ENCODE measurements around the gene SLC25A1. TPM values are rescaled to one million over a fixed set of nuclear protein-coding genes. Genes with fewer than 3 reads are reported as not detected.

Gene SLC25A1
- total and polyA plus RNA-seq, 2 of the 4 experiments (the other 2 are of a cell fraction): 41.0 to 56.5 TPM

GRCh38 chr22:19149047-19149883 lies 29.3 kb downstream of the SLC25A1 start:
- H2BK120ac ChIP-seq (ENCODE audit: low read depth, low read length): no peak overlapping the region
- no peaks in the 10 kb centered on the region for H3K4me1 ChIP-seq (ENCODE audit: control insufficient read depth, insufficient read depth, low read length)
- intact Hi-C loops (cut with micrococcal nuclease): no loop called here
- no peak for TF ChIP-seq RAD21 (IDR thresholded peaks at IDR 0.05; ENCODE audit: low read length)
- H3K9ac ChIP-seq (ENCODE audit: low read depth, low read length): no peak overlapping the region
- peaks cover 5% of the 10 kb centered on the region; the same call in 1 of the 2 replicates for H3K9me3 ChIP-seq (ENCODE audit: control insufficient read depth, insufficient read depth, low read length)
- H3K4me3 ChIP-seq (ENCODE audit: insufficient read depth, low read depth, low read length): no peak overlapping the region
- H2BK20ac ChIP-seq (ENCODE audit: low read depth, low read length): no peak overlapping the region
- no peaks in the 10 kb centered on the region for H3K9me1 ChIP-seq (ENCODE audit: insufficient read depth, low read length)
- no peak overlapping the region for H4K5ac ChIP-seq (ENCODE audit: low read depth, low read length)
- BruUV-seq (replicated peaks): no TSS peak
- no peak overlapping the region for H3K18ac ChIP-seq (ENCODE audit: low read depth, low read length)
- no peak overlapping the region for H4K91ac ChIP-seq (ENCODE audit: insufficient read depth, low read depth, low read length)
- no peak overlapping the region for H2BK15ac ChIP-seq (ENCODE audit: low read depth, low read length)
- 3% methylated on average over 57 of the region's 92 CpGs; no CpG with 5 or more reads in 1 of the 2 experiments for WGBS, 2 experiments (ENCODE audit: extremely low coverage in 2 of 2, insufficient read length in 1 of 2)
- H2AK5ac ChIP-seq (ENCODE audit: low read depth, low read length): no peak overlapping the region
- ChIA-PET CTCF (no interaction called here), POLR2A (ENCODE audit: unreplicated experiment) (no interaction called here)
- H2AK9ac ChIP-seq (replicated peaks; ENCODE audit: low read depth, low read length, poor library complexity): no peak overlapping the region
- H3K4me2 ChIP-seq (ENCODE audit: low read depth, low read length): no peak overlapping the region
- H3K36me3 ChIP-seq (ENCODE audit: control insufficient read depth, insufficient read depth, low read length): no peaks in the 10 kb centered on the region
- no peaks in the 10 kb centered on the region for H4K20me1 ChIP-seq (ENCODE audit: insufficient read depth, low read length)
- H3K27me3 ChIP-seq (ENCODE audit: control insufficient read depth, insufficient read depth, low read length): peaks cover 54% of the 10 kb centered on the region
- H3K14ac ChIP-seq (replicated peaks; ENCODE audit: low read depth, low read length): no peak overlapping the region
- H2AFZ ChIP-seq (replicated peaks; ENCODE audit: low read length, poor library complexity): peak overlapping the region; percentile 58
- no peak overlapping the region for H3K56ac ChIP-seq (ENCODE audit: extremely low read depth, insufficient read depth, low read length)
- in situ Hi-C loops (cut with MboI; ENCODE audit: low sequenced_read_pairs): no loop called here
- H3K4ac ChIP-seq (ENCODE audit: low read depth, low read length): no peak overlapping the region
- ATAC-seq (ENCODE audit: low read depth) (no peak), DNase-seq (no peak)
- H3K27ac ChIP-seq (ENCODE audit: insufficient read depth, low read length): no peak overlapping the region
- dilution Hi-C loops (cut with HindIII; ENCODE audit: low sequenced_read_pairs, unreplicated experiment): no loop called here
- H3K79me1 ChIP-seq (ENCODE audit: low read depth in 1 of 2, low read length in 2 of 2): peaks cover under 1% of the 10 kb centered on the region in 2 experiments; a peak in 2 of 4 replicates
- H4K8ac ChIP-seq (ENCODE audit: low read depth in 2 of 2, low read length in 2 of 2): no peak overlapping the region
- no peak overlapping the region for H3K23ac ChIP-seq (ENCODE audit: low read depth, low read length)
- no peak overlapping the region for H2BK5ac ChIP-seq (ENCODE audit: low read depth, low read length, poor library complexity, severe bottlenecking)
